Stimulated activated CD4-positive, alpha-beta T cell treated with anti-CD3 and anti-CD28 coated beads, TNF-alpha, amount 100 ng/mL, for 1 hour (primary cell): ENCODE data around the gene LYZ.

ENCODE experiments used
- DNase-seq, 3 donors: peaks; one replicate each; pipeline ENCODE4 v3.0.0-alpha.2; 2020; ENCODE audit warnings: low read depth in 3 of 3, low spot score in 1 of 3

LYZ gene

DNA sequence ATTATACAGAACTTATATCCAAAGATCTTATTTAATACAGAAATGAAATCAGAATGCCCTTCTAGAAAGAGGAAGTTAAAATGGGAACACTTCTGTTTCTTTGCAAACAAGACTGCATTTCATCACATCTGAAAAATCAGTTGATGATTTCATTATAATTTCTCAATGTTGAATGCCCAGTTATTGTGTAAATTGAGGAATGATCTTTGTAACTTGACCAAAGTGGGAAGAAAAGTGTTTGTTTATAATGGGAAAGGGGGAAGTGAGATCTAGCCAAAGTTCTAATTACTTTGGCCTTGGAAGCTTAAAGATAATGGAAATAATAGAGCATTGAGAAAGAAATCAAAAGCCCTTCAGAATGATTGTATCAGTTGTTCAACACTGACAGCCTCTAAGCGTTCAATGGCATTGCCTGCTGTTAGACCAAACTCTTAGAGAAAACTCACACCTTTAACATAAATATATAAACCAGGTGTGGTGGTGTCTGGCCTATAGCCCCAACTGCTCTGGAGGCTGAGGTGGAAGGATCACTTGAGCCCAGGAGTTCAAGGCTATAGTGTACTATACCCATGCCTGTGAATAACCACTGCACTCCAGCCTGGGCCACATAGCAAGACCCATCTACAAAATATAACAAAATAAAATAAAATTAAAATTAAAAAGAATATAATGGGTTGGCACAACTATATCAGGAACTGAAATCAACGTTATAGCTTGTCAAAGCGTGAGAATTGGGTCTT is 9.9 kb upstream of the LYZ start:
- no peak for DNase-seq

DNA sequence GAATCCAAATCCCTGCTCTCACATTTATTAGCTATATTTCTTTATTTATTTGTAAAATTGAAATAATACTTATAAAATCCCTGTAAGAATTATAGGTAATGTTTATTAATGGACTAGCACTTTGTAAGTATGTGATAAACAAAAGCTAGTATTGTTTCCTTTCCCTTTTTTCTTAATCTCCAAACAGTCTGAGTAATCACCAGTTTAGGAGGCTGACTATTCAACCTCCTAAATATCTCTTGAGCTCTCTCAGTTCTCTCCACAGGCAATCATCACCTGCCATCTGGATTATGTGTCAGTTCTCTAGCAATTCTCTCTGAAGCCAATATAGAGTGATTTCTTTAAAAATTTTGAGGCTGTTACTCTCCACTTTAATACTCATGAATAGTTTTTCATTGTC is 9.2 kb upstream of the LYZ start:
- DNase-seq, result no peak

GRCh38 chr12:69339999-69340398 is 8.2 kb upstream of the LYZ start:
- DNase-seq, result no peak

- DNase-seq, result no peak
Measured at GRCh38 chr12:69341328-69341727, 6.9 kb upstream of the LYZ start.

DNA sequence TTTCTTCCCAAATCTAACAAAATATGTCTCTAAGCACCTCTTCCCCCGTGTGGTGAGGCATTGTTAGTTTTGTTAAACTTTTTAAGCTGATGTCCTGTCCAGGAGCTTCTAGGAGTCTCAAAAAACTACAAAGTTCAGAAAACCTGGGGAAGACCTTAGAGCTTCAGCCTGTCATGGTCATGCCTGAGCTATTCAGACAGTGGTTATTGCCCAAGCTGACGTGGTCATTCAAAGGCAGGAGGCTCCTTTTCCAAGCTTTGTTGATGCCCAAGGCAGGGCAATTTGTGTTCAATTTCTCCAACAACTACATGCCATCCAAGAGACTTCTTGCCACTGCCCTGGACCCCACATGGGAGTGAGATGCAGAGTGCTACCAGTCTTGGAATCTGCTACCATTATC is 5.8 kb upstream of the LYZ start:
- DNase-seq, result no peak

GRCh38 chr12:69343357-69343756 is 4.8 kb upstream of the LYZ start:
- no peak for DNase-seq

DNA sequence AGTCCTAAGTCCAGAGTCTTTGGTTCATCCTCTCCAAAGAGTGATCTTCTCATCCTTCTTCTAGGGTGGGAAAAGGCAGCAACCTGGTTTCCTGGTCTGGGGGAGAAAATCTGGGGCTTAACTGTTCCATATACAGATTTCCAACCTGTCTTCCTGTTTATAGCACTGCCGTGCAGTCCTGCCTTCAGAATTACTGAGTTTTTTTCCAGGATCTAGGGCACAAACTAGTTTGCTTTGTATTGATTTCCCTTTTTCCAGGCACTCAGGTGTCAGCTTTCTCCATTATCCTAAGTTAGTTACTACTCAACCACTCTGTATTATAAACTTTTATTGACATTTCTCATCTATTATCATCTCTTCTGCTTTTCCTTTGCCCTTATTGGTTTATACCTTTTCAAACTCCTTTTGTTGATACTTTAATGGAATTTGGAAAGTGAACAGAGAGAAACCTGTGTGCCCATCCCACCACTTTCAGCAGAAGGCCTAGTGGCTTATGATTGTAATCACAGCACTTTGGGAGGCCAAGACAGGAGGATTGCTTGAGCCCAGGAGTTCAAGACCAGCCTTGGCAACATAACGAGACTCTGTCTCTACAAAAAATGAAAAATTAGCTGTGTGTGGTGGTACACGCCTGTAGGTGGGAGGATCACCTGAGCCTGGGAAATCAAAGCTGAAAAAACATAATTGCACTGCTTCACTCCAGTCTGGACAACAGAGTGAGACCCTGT is 4.1 kb upstream of the LYZ start:
- DNase-seq, result no peak

- no peak for DNase-seq
Measured at GRCh38 chr12:69345077-69345476, 3.1 kb upstream of the LYZ start.

DNA sequence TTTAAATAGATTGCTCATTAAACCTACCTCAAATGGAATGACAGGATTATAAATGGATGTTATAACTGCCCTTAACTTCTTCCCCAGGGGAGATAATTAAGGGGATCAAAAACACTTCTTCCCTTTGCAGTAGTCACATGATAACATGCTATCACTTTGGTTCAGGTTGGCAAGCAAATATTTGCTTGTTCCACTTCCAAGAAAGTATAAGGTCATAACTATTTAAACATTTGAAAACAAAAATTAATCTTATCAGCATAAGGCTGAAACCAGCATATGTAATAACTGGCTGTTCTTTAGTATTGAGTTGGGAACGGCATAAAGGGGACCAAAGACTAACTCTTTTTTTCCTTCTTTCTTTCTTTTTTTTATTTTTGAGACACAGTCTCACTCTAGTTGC is 2.4 kb upstream of the LYZ start:
- DNase-seq, result no peak

- no peak for DNase-seq
Measured at GRCh38 chr12:69350002-69350626, 1.9 kb downstream of the LYZ start.

GRCh38 chr12:69350777-69351176 is 2.6 kb downstream of the LYZ start:
- DNase-seq, result no peak

DNA sequence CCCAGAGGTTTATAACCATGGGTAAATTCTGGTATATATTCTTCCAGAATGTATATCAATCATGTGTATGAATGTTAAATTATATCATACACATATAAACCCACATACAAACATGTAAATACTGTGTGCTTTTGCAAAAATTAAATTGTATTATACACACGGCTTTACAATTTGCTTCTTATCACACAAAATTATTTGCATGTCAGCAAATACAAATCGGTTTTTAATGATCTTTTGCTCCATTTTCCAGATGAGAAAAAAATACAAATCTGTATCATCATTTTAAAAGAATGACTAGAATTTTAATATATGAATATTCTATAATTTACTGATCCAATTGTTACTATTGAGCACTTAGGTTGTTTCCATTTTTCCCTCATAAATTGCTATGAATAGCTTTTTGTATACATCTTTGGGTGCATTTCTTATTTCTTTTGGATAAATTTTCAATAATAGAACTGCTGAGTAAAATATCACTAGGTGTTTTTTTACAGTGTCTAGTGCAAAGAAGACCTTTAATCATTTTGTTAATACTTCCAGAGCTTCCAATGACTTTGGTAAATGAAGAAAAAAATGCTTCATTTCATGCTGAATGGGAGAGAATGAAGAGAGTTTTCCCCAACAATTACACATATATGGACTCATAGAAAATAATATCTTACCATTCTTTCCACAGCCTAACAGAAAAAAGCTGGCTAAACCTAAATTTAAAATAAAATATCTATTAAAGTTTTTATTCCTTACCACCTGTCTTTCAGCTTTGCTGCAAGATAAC is 3.5 kb downstream of the LYZ start:
- no peak for DNase-seq

DNA sequence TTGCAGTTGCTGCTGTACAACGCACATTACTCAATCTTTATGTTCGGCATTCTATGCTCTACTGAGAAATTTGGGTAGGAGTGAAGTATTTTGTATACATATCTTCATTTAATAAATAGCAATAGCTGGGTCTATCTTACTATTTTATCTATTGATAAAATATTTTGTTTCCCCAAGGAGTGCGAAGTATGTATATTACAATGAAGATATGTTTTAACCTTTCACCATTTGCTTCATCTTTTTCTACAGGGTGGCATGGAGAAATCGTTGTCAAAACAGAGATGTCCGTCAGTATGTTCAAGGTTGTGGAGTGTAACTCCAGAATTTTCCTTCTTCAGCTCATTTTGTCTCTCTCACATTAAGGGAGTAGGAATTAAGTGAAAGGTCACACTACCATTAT is 4.7 kb downstream of the LYZ start:
- DNase-seq, result no peak

GRCh38 chr12:69354172-69354555 is 6.0 kb downstream of the LYZ start:
- no peak for DNase-seq

DNA sequence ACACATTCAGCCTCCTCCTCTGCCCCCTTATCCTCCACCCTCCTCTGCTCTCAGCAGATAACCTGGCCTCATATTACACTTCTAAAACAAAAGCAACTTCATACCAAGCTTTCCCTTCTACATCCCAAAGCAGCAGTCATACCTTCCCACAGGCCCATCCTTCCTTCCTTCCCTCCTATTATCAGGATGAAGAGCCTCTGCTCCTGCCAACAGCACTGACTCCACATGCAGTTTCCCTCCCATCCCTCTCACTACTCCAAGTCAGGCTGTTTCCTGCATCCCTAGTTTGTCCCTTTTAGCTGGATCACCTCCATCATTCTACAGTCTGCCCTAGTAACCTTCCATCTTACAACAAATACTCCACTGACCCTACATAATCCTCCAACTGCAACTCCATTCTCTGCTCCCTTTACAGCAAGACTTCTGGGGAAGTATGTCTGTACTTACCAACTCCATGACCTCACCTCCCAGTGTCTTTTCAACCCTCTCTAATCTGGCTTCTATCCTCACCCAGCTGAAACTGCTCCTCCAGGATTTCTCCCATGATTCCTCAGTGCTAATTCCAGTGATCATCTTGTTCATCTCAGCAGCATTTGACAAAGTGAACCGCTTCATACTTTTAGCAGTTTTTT is 6.5 kb downstream of the LYZ start:
- no peak for DNase-seq

- no peak for DNase-seq
Measured at GRCh38 chr12:69355363-69356028, 7.3 kb downstream of the LYZ start.

DNA sequence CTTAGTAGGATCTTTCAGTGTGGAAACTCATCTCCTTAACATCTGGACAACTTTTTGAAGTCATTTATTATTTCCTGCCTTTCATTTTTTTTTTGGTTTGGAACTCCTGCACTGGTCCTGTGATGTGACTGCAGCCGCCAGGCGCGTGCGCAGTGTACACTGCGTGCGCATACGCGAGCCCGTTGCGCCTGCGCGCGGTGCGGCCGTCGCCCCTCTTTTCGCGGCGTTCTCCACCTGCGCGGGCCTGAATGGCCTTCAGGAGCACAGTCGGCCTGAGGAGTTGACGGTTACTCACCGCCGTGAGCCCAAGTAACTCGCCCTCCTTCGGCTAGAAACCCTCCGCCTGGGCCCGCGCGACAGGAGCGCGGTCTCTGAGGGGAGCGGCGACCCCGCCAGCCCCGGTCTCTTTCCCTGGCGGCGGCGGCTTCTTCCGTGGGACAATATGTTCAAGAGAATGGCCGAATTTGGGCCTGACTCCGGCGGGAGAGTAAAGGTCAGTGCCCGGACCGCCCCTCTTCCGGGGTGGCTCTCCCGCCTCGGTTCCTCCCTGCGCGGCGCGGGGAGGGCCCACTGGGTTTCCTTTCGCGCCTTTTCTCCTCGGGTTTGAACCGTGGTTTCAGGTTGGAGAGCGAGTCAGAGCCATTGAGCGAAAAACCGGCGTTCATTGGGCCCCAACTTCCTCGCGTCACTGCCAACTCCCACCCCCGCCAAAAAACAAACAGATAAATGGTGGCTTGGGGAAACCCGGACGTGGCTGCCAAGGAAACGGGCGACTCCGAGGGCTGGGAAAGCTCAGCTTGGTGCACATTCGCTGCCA is 11.6 kb downstream of the LYZ start, which contains the start of gene YEATS4:
Gene YEATS4 (plus strand): TSS at position 213 of the 817 bp plus-strand sequence. CDS start 230 bp downstream, at position 443.
- DNase-seq, result peak; percentile 54 to 72 (median 68)

DNA sequence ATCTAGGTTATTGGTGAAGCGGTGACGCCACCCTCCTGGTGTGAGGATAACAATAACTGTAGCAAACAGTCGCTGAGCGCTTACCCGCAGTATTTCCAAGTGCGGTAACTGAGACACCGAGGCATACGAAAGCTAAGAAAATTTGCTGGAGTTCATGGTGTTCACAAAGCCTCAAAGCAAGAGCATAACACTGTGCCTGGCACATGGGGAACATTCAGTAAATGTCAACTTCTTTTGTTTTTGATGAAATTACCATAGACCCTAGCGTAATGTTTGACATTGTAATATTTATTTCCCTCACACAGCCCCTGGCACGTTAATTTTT is 12.1 kb downstream of the LYZ start:
- DNase-seq, result no peak

DNA sequence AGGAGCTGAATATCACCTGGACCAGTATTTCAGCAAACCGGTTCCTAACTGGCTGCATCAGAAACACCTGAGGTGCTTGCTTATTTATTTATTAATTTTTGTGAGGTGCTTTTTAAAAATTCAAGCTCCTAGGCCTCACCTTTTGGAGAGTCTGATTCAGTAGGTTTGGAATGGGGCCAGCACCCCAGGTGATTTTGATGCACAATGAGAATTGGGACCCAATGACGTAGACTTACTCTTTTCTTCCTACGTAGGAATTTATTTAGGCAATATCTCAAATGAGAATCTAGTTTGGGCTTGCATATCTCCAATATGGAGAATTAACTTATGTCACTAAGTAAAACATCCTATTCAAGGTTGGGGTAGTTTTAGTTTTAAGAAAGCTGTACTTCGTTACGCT is 18.6 kb downstream of the LYZ start:
- DNase-seq, result no peak

GRCh38 chr12:69368171-69368570 is 20.0 kb downstream of the LYZ start:
- no peak for DNase-seq
